ENCODE data around the gene TBC1D16. TPM values are rescaled to one million over a fixed set of nuclear protein-coding genes. Genes with fewer than 3 reads are reported as not detected.
A peak's percentile ranks its signal among the peaks of the same experiment; 100 is the strongest.
"Not testable (repeated sequence)": the region's sequence is repeated elsewhere in the genome, so short reads cannot be mapped to it uniquely, and the experiment has no call there.

Gene TBC1D16
- total RNA-seq, 1 experiment from 2014 or later: 53.6 TPM

- no peak for DNase-seq (ENCODE audit: low read depth)
Measured at GRCh38 chr17:80055597-80055996, 19.9 kb upstream of the TBC1D16 start.

- DNase-seq (ENCODE audit: low read depth): no peak
Measured at GRCh38 chr17:80053102-80053501, 17.4 kb upstream of the TBC1D16 start.

DNA sequence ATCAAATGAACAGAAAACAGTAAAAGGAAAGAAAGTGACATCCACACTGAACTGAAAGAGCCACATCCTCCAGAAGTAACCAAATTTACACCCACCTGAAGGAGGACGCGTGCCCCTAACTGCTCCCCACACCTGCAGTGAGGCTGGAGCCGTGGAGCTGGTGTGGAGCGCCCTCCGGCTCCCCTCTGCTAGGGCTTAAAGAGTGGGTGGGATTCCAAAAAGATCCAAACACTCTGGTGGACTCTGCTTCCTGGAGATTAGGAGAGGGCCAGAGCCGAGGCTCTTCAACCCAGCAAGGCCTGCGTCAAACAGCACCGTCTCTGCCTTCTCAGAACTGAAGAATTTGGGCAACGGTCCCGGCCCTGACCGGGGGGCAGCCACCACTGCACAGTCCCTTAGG lies 16.0 kb upstream of the TBC1D16 start:
- DNase-seq (ENCODE audit: low read depth): no peak

DNA sequence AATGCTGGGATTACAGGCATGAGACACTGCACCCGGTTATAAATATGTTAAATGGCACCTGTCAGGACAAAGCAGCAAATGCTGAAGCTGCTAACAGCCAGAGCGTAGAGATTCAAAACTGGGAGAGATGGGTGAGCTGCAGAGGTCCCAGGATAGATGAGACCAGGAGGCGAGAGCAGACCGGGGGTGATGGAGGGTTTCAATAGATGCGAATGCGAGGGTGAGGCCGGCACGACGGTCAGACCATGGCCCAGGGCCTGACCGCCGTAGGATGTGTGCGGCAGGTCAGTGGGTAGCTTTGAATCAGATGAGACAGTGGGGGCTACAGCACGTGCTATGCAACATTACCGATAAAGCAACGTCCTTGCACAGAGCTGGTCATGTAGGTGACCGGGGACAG lies 15.0 kb upstream of the TBC1D16 start:
- DNase-seq (ENCODE audit: low read depth): no peak

- no peak for DNase-seq (ENCODE audit: low read depth)
Measured at GRCh38 chr17:80049986-80050385, 14.3 kb upstream of the TBC1D16 start.

- DNase-seq (ENCODE audit: low read depth): no peak
Measured at GRCh38 chr17:80047176-80047575, 11.5 kb upstream of the TBC1D16 start.

GRCh38 chr17:80046709-80047108 lies 11.0 kb upstream of the TBC1D16 start:
- not testable (repeated sequence) for DNase-seq (ENCODE audit: low read depth)

- no peak for DNase-seq (ENCODE audit: low read depth)
Measured at GRCh38 chr17:80045703-80046102, 10.0 kb upstream of the TBC1D16 start.

DNA sequence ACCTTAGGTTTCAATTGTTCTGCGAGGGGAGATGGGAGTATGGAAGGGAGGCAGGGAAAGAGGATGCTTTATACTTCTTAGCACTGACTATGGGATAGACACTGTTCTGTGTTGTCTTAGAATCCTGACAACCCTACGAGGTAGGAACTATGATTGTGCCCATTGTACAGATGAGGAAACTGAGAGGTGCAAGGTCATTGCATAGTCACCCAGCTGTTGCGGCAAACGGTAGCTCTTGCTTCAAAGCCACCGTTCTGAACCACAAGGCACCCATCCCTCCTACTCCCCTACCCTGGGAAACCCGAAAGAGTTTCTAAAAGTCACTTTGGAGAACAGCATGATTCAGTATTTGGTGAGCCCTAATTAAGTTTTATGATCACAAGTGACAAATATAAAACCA lies 8.3 kb upstream of the TBC1D16 start:
- DNase-seq (ENCODE audit: low read depth): no peak

- peak; percentile 22 for DNase-seq (ENCODE audit: low read depth)
Measured at GRCh38 chr17:80036715-80037477, 1.2 kb upstream of the TBC1D16 start.

GRCh38 chr17:80035937-80036714 lies 454 bp upstream of the TBC1D16 start, which contains the start of gene CCDC40:
Gene CCDC40, plus strand, starts transcription at chr17:80036642. Its CDS starts 21 bp downstream, at chr17:80036663.
- DNase-seq (ENCODE audit: low read depth): peak; percentile 67

- peak; percentile 43 for DNase-seq (ENCODE audit: low read depth)
Measured at GRCh38 chr17:80034791-80035686, 633 bp downstream of the TBC1D16 start.

- DNase-seq (ENCODE audit: low read depth): no peak
Measured at GRCh38 chr17:80033840-80034239, 1.8 kb downstream of the TBC1D16 start.

- no peak for DNase-seq (ENCODE audit: low read depth)
Measured at GRCh38 chr17:80032614-80033171, 3.0 kb downstream of the TBC1D16 start.

- DNase-seq (ENCODE audit: low read depth): no peak
Measured at GRCh38 chr17:80031691-80032430, 3.8 kb downstream of the TBC1D16 start.

DNA sequence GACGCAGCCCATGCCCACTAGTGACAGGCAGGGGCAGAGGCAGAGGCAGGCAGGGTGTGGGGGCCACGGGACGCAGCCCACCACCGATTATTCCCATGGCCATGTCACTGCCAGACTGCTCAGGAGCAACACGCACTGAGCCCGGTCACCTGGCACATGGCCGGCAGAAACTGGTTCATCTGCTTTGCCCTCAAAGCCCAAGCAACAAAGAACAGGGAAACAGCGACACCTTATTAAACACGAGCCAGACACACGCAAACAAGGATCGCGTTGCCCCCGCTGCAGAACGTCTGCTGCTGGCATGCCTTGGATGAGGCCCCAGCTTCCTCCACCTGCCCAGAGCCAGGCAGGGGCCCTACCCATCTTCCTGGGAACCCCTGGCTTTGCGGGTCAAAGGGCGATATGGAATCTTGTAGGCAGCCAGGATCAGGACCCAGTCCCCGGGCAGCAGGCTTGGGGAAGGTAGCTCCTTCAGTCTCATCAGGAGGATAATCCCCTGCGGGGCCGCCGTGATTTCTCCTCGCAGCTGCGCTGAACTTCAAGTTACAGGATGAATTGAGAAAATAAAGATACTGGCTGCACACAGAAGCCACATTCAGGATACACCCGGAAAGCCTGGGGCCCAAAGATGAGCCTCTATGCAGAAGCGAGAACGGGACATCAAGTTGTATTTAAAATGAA lies 4.8 kb downstream of the TBC1D16 start:
- DNase-seq (ENCODE audit: low read depth): no peak

GRCh38 chr17:80029258-80029974 lies 6.3 kb downstream of the TBC1D16 start:
- DNase-seq (ENCODE audit: low read depth): peak; percentile 98

DNA sequence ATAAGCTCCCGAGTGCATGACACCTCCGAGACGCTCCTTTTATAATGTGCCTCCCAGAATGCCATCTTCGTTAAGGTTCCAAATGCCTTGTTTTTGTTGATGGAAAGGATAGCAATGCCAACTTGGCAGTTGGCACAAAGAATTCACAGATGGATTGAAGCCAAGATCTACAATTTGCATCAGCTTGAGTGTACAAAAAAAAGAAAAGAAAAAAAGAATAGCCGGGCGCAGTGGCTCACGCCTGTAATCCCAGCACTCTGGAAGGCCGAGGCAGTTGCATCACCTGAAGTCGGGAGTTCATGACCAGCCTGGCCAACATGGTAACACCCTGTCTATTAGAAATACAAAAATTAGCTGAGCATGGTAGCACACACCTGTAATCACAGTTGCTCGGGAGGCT lies 7.6 kb downstream of the TBC1D16 start:
- DNase-seq (ENCODE audit: low read depth): no peak

DNA sequence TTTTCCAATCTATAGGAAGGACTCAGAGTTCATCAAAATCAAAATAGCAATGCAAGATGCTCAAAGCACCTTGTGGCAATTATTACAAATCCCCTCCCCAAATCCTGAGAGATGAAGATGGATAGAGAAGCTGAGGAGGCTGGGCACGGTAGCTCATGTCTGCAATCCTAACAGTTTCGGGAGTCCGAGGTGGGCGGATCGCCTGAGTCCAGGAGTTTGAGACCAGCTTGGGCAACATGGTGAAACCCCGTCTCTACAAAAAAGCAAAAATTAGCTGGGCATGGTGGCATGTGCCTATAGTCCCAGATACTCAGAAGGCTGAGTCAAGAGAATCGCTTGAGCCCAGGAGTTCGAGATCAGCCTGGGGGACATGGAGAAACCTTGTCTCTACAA lies 8.6 kb downstream of the TBC1D16 start:
- no peak for DNase-seq (ENCODE audit: low read depth)

Data from LHCN-M2 (cell line).